CD14-positive monocyte (primary cell): ENCODE data around the gene CLSTN3. TPM values are rescaled to one million over a fixed set of nuclear protein-coding genes. Genes with fewer than 3 reads are reported as not detected.

Experiments
- DNase-seq, 3 donors: peaks; one replicate each; pipeline ENCODE4 v3.0.0-alpha.2; 2011 to 2022
- H2AFZ ChIP-seq: 2 replicates; pipeline ENCODE4 v1.6.0; 2012; ENCODE audit warnings: mild to moderate bottlenecking, low read depth, low read length, inconsistent platforms; ENCODE audit not compliant: insufficient read depth, poor library complexity, severe bottlenecking
- H3K27ac ChIP-seq, 2 donors: 1 replicate in 1 of 2; 2 replicates in 1 of 2; pipeline ENCODE4 v1.5.1; 2012 to 2013; ENCODE audit warnings: low read length in 2 of 2, control low read depth in 1 of 2, inconsistent platforms in 1 of 2, low read depth in 1 of 2, mild to moderate bottlenecking in 1 of 2
- H3K27me3 ChIP-seq, 2 donors: one replicate each; pipeline versions ENCODE4 v1.6.0 to v1.6.1; 2011 to 2013; ENCODE audit warnings: low read length in 2 of 2; ENCODE audit not compliant: control insufficient read depth in 2 of 2, insufficient read depth in 2 of 2
- H3K36me3 ChIP-seq, 2 donors: replicated peaks in 1 of 2; 1 replicate in 1 of 2; 2 replicates in 1 of 2; pipeline versions ENCODE4 v1.5.1 to v1.6.1; 2012 to 2013; ENCODE audit warnings: low read length in 2 of 2, control low read depth in 1 of 2, inconsistent platforms in 1 of 2, mild to moderate bottlenecking in 1 of 2; ENCODE audit not compliant: insufficient read depth in 2 of 2, control insufficient read depth in 1 of 2
- H3K4me1 ChIP-seq, 2 donors: 1 replicate in 1 of 2; 2 replicates in 1 of 2; pipeline versions ENCODE4 v1.5.1 to v1.6.1; 2012 to 2013; ENCODE audit warnings: low read length in 2 of 2, control low read depth in 1 of 2, inconsistent platforms in 1 of 2, mild to moderate bottlenecking in 1 of 2, moderate library complexity in 1 of 2; ENCODE audit not compliant: insufficient read depth in 2 of 2, control insufficient read depth in 1 of 2
- H3K4me2 ChIP-seq: replicated peaks from 2 replicates; pipeline ENCODE3; 2012; ENCODE audit warnings: low read length, moderate library complexity, mild to moderate bottlenecking; ENCODE audit not compliant: poor library complexity, severe bottlenecking; ENCODE audit errors: extremely low read depth
- H3K4me3 ChIP-seq, 3 experiments: fragments of 200-600 bp in 1 of 3; sonication (generic) in 1 of 3; replicated peaks in 1 of 3; 1 replicate in 2 of 3; 2 replicates in 1 of 3; pipeline ENCODE4 v1.5.1; 2011 to 2013; ENCODE audit warnings: low read length in 3 of 3, mild to moderate bottlenecking in 3 of 3, control low read depth in 2 of 3, low read depth in 2 of 3, inconsistent platforms in 1 of 3, moderate library complexity in 1 of 3
- H3K79me2 ChIP-seq: 2 replicates; pipeline ENCODE4 v1.6.0; 2012; ENCODE audit warnings: mild to moderate bottlenecking, control low read depth, inconsistent platforms, low read length, moderate library complexity; ENCODE audit not compliant: insufficient read depth
- H3K9ac ChIP-seq: 2 replicates; pipeline ENCODE4 v1.6.0; 2017; ENCODE audit warnings: low read length, mild to moderate bottlenecking; ENCODE audit not compliant: insufficient read depth, poor library complexity, severe bottlenecking
- H3K9me3 ChIP-seq, 2 donors: replicated peaks in 1 of 2; 1 replicate in 1 of 2; 2 replicates in 1 of 2; pipeline versions ENCODE4 v1.5.1 to v1.6.1; 2012 to 2013; ENCODE audit warnings: low read length in 2 of 2, control low read depth in 1 of 2; ENCODE audit not compliant: control insufficient read depth in 1 of 2, insufficient read depth in 1 of 2
- H4K20me1 ChIP-seq: 2 replicates; pipeline ENCODE4 v1.6.0; 2012; ENCODE audit warnings: mild to moderate bottlenecking, low read length, control low read depth, moderate library complexity; ENCODE audit not compliant: insufficient read depth
- H3K27ac Mint-ChIP-seq, 7 donors: one replicate each; pipeline ENCODE4 v1.8.0; 2020; ENCODE audit warnings: mild to moderate bottlenecking in 7 of 7, mixed read lengths in 7 of 7, moderate library complexity in 6 of 7, inconsistent platforms in 2 of 7
- H3K27me3 Mint-ChIP-seq, 3 donors: one replicate each; pipeline ENCODE4 v1.8.0; 2021 to 2022; ENCODE audit warnings: low read depth in 3 of 3, mild to moderate bottlenecking in 3 of 3, mixed read lengths in 3 of 3, moderate library complexity in 3 of 3, inconsistent platforms in 1 of 3
- H3K36me3 Mint-ChIP-seq, 2 donors: one replicate each; pipeline ENCODE4 v1.8.0; 2020; ENCODE audit warnings: mixed read lengths in 2 of 2, inconsistent platforms in 1 of 2, mild to moderate bottlenecking in 1 of 2
- H3K4me1 Mint-ChIP-seq: one replicate; pipeline ENCODE4 v1.8.0; 2020; ENCODE audit warnings: mild to moderate bottlenecking, mixed read lengths
- H3K4me3 Mint-ChIP-seq, 2 donors: one replicate each; pipeline ENCODE4 v1.8.0; 2020; ENCODE audit warnings: mild to moderate bottlenecking in 2 of 2, mixed read lengths in 2 of 2, moderate library complexity in 1 of 2
- H3K9me3 Mint-ChIP-seq, 7 donors: one replicate each; pipeline ENCODE4 v1.8.0; 2020 to 2022; ENCODE audit warnings: mixed read lengths in 7 of 7, mild to moderate bottlenecking in 6 of 7, moderate library complexity in 6 of 7, inconsistent platforms in 2 of 7
- CTCF ChIP-seq: fragments of 200-600 bp; IDR thresholded peaks from one replicate; pipeline ENCODE4 v1.8.0; 2022; ENCODE audit warnings: antibody characterized with exemption, mild to moderate bottlenecking
- WGBS: methylation state at CpG from one replicate; pipeline ENCODE4 v1.1.5; 2013; ENCODE audit warnings: missing lambda C conversion rate; ENCODE audit not compliant: insufficient coverage; 5-methylcytosine and 5-hydroxymethylcytosine counted together
- intact Hi-C, 2 donors: fragments of 100-400 bp; cut with micrococcal nuclease; formaldehyde crosslinking; loops; one replicate each; pipeline versions ENCODE4 v1.15.0 to v1.15.1; 2023
- polyA plus RNA-seq, 3 donors: library from polyadenylated mRNA; depleted of rRNA in 1 of 3; unstranded in 2 of 3; stranded (reverse) in 1 of 3; fragments of 300-500 nt in 2 of 3; fragments of >200 nt in 1 of 3; fragmentation: Illumina TruSeq in 2 of 3; gene quantifications; 1 replicate in 2 of 3; 2 replicates in 1 of 3; pipeline ENCODE4 v1.2.3, GENCODE V29; 2012 to 2021

CLSTN3 gene
- polyA plus RNA-seq, 3 donors = 13.7 TPM; not detected in 2

GRCh38 chr12:7151532-7151931 lies 21.4 kb downstream of the CLSTN3 start:
- no peak for DNase-seq
- Histone ChIP-seq H2AFZ (no peak overlapping the region), H3K4me2 (no peak overlapping the region), H4K20me1 (no peaks in the 10 kb centered on the region), H3K27ac (no peak overlapping the region), H3K4me3 (no peak overlapping the region), H3K36me3 (peaks cover 0 to 26% of the 10 kb centered on the region in 2 donors), H3K9ac (no peak overlapping the region), H3K4me1 (no peaks in the 10 kb centered on the region), H3K9me3 (no peaks in the 10 kb centered on the region), H3K79me2 (no peaks in the 10 kb centered on the region), H3K27me3 (no peaks in the 10 kb centered on the region)
- no peaks in the 10 kb centered on the region for H3K4me1 Mint-ChIP-seq
- no peak overlapping the region for H3K27ac Mint-ChIP-seq
- peaks cover 29 to 58% of the 10 kb centered on the region in 2 donors for H3K36me3 Mint-ChIP-seq
- no peaks in the 10 kb centered on the region for H3K9me3 Mint-ChIP-seq
- WGBS = 67% methylated on average over 3 of the region's 6 CpGs
- H3K4me3 Mint-ChIP-seq = no peak overlapping the region
- peaks cover 1 to 2% (median 1%) of the 10 kb centered on the region in 3 donors for H3K27me3 Mint-ChIP-seq
- no peak for TF ChIP-seq CTCF
- intact Hi-C loops = no loop called here

GRCh38 chr12:7152818-7153217 lies 22.6 kb downstream of the CLSTN3 start:
- intact Hi-C loops = no loop called here
- no peaks in the 10 kb centered on the region for H3K79me2 ChIP-seq
- H2AFZ ChIP-seq = no peak overlapping the region
- H4K20me1 ChIP-seq = no peaks in the 10 kb centered on the region
- no peaks in the 10 kb centered on the region for H3K4me1 ChIP-seq
- Mint-ChIP-seq H3K4me3 (no peak overlapping the region), H3K9me3 (no peaks in the 10 kb centered on the region), H3K27me3 (peaks cover 1 to 2% (median 1%) of the 10 kb centered on the region in 3 donors), H3K36me3 (peaks cover 28 to 58% of the 10 kb centered on the region in 2 donors), H3K27ac (no peak overlapping the region), H3K4me1 (no peaks in the 10 kb centered on the region)
- H3K4me3 ChIP-seq = no peak overlapping the region
- no peak overlapping the region for H3K4me2 ChIP-seq
- DNase-seq = no peak
- H3K27me3 ChIP-seq = no peaks in the 10 kb centered on the region
- no peak for TF ChIP-seq CTCF
- H3K27ac ChIP-seq = no peak overlapping the region
- WGBS = 100% methylated on average over 1 of the region's 4 CpGs
- no peak overlapping the region for H3K9ac ChIP-seq
- peaks cover 0 to 26% of the 10 kb centered on the region in 2 donors for H3K36me3 ChIP-seq
- no peaks in the 10 kb centered on the region for H3K9me3 ChIP-seq
